ENCODE data around the gene ASZ1.

Gene ASZ1

GRCh38 chr7:117346161-117346560 is 81.1 kb downstream of the ASZ1 start:
- Histone ChIP-seq H2AFZ (ENCODE audit: low read depth, low read length) (no peak overlapping the region), H3K36me3 (ENCODE audit: insufficient read depth, low read length) (no peaks in the 10 kb centered on the region), H3K4me3 (ENCODE audit: low read depth in 1 of 2, low read length in 2 of 2) (no peak overlapping the region), H3K9me3 (ENCODE audit: insufficient read depth, low read length, severe bottlenecking) (no peaks in the 10 kb centered on the region), H4K20me1 (ENCODE audit: insufficient read depth, low read length) (no peaks in the 10 kb centered on the region), H3K27ac (ENCODE audit: low read length) (no peak overlapping the region), H3K27me3 (ENCODE audit: insufficient read depth, low read length, poor library complexity) (no peaks in the 10 kb centered on the region), H3K4me2 (ENCODE audit: insufficient read depth, low read length) (no peak overlapping the region), H3K9ac (ENCODE audit: low read depth, low read length) (no peak overlapping the region), H3K4me1 (ENCODE audit: insufficient read depth, low read length) (no peaks in the 10 kb centered on the region), H3K79me2 (ENCODE audit: insufficient read depth, low read length) (no peaks in the 10 kb centered on the region)
- ATAC-seq (ENCODE audit: insufficient read depth, low read depth) (no peak), DNase-seq (no peak)
- TF ChIP-seq, protein P1, sequence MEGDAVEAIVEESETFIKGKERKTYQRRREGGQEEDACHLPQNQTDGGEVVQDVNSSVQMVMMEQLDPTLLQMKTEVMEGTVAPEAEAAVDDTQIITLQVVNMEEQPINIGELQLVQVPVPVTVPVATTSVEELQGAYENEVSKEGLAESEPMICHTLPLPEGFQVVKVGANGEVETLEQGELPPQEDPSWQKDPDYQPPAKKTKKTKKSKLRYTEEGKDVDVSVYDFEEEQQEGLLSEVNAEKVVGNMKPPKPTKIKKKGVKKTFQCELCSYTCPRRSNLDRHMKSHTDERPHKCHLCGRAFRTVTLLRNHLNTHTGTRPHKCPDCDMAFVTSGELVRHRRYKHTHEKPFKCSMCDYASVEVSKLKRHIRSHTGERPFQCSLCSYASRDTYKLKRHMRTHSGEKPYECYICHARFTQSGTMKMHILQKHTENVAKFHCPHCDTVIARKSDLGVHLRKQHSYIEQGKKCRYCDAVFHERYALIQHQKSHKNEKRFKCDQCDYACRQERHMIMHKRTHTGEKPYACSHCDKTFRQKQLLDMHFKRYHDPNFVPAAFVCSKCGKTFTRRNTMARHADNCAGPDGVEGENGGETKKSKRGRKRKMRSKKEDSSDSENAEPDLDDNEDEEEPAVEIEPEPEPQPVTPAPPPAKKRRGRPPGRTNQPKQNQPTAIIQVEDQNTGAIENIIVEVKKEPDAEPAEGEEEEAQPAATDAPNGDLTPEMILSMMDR (IDR thresholded peaks at IDR 0.05; ENCODE audit: borderline replicate concordance, extremely low read depth, low read length, poor library complexity, severe bottlenecking) = no peak
- TF ChIP-seq EZH2 (IDR thresholded peaks at IDR 0.05; ENCODE audit: borderline replicate concordance, low read depth, low read length, severe bottlenecking) = no peak

DNA sequence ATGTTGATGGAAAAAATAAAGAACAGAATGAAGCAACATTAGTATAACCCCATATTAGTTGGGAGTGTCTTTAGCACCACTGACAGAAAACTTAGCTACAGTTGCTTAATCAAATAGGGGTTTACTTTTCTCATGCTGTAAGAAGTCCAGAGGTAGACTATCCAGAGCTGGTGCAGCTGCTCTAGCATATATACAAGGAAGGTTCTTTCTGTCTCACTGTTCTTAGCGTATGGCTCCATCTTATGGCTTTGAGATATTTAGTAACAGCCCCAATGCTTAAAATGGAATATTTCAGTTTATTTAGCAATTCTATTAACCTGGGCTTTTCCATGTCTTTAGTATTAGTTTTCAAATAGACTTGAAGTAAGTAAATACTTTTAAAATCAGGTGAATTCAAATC is 89.3 kb downstream of the ASZ1 start:
- Histone ChIP-seq H3K79me2 (ENCODE audit: insufficient read depth, low read length) (no peaks in the 10 kb centered on the region), H3K4me1 (ENCODE audit: insufficient read depth, low read length) (no peaks in the 10 kb centered on the region), H3K4me3 (ENCODE audit: low read depth in 1 of 2, low read length in 2 of 2) (no peak overlapping the region), H2AFZ (ENCODE audit: low read depth, low read length) (no peak overlapping the region), H3K36me3 (ENCODE audit: insufficient read depth, low read length) (no peaks in the 10 kb centered on the region), H3K27ac (ENCODE audit: low read length) (no peak overlapping the region), H3K27me3 (ENCODE audit: insufficient read depth, low read length, poor library complexity) (peaks cover 9% of the 10 kb centered on the region), H4K20me1 (ENCODE audit: insufficient read depth, low read length) (no peaks in the 10 kb centered on the region), H3K4me2 (ENCODE audit: insufficient read depth, low read length) (no peak overlapping the region), H3K9ac (ENCODE audit: low read depth, low read length) (no peak overlapping the region), H3K9me3 (ENCODE audit: insufficient read depth, low read length, severe bottlenecking) (no peaks in the 10 kb centered on the region)
- DNase-seq (no peak), ATAC-seq (ENCODE audit: insufficient read depth, low read depth) (no peak)
- no peak for TF ChIP-seq EZH2 (IDR thresholded peaks at IDR 0.05; ENCODE audit: borderline replicate concordance, low read depth, low read length, severe bottlenecking)
- TF ChIP-seq, protein P1 (IDR thresholded peaks at IDR 0.05; ENCODE audit: borderline replicate concordance, extremely low read depth, low read length, poor library complexity, severe bottlenecking) = no peak

GRCh38 chr7:117333168-117333567 is 94.1 kb downstream of the ASZ1 start:
- Histone ChIP-seq H3K9ac (ENCODE audit: low read depth, low read length) (no peak overlapping the region), H3K79me2 (ENCODE audit: insufficient read depth, low read length) (no peaks in the 10 kb centered on the region), H2AFZ (ENCODE audit: low read depth, low read length) (no peak overlapping the region), H3K4me1 (ENCODE audit: insufficient read depth, low read length) (no peaks in the 10 kb centered on the region), H3K4me2 (ENCODE audit: insufficient read depth, low read length) (no peak overlapping the region), H3K27me3 (ENCODE audit: insufficient read depth, low read length, poor library complexity) (peaks cover 12% of the 10 kb centered on the region), H3K27ac (ENCODE audit: low read length) (no peak overlapping the region), H3K4me3 (ENCODE audit: low read depth in 1 of 2, low read length in 2 of 2) (no peak overlapping the region), H3K9me3 (ENCODE audit: insufficient read depth, low read length, severe bottlenecking) (no peaks in the 10 kb centered on the region), H3K36me3 (ENCODE audit: insufficient read depth, low read length) (no peaks in the 10 kb centered on the region), H4K20me1 (ENCODE audit: insufficient read depth, low read length) (no peaks in the 10 kb centered on the region)
- TF ChIP-seq, protein P1 (IDR thresholded peaks at IDR 0.05; ENCODE audit: borderline replicate concordance, extremely low read depth, low read length, poor library complexity, severe bottlenecking) = no peak
- no peak for TF ChIP-seq EZH2 (IDR thresholded peaks at IDR 0.05; ENCODE audit: borderline replicate concordance, low read depth, low read length, severe bottlenecking)
- DNase-seq = no peak
- ATAC-seq (ENCODE audit: insufficient read depth, low read depth) = no peak

GRCh38 chr7:117332031-117332430 is 95.3 kb downstream of the ASZ1 start:
- no peaks in the 10 kb centered on the region for H3K36me3 ChIP-seq (ENCODE audit: insufficient read depth, low read length)
- no peak for TF ChIP-seq EZH2 (IDR thresholded peaks at IDR 0.05; ENCODE audit: borderline replicate concordance, low read depth, low read length, severe bottlenecking)
- TF ChIP-seq, protein P1 (IDR thresholded peaks at IDR 0.05; ENCODE audit: borderline replicate concordance, extremely low read depth, low read length, poor library complexity, severe bottlenecking) = no peak
- H3K4me1 ChIP-seq (ENCODE audit: insufficient read depth, low read length) = no peaks in the 10 kb centered on the region
- no peak for ATAC-seq (ENCODE audit: insufficient read depth, low read depth)
- H3K4me3 ChIP-seq (ENCODE audit: low read depth in 1 of 2, low read length in 2 of 2) = no peak overlapping the region
- no peak overlapping the region for H3K27ac ChIP-seq (ENCODE audit: low read length)
- no peak overlapping the region for H2AFZ ChIP-seq (ENCODE audit: low read depth, low read length)
- no peaks in the 10 kb centered on the region for H3K9me3 ChIP-seq (ENCODE audit: insufficient read depth, low read length, severe bottlenecking)
- no peak overlapping the region for H3K9ac ChIP-seq (ENCODE audit: low read depth, low read length)
- H3K79me2 ChIP-seq (ENCODE audit: insufficient read depth, low read length) = no peaks in the 10 kb centered on the region
- DNase-seq = no peak
- H4K20me1 ChIP-seq (ENCODE audit: insufficient read depth, low read length) = no peaks in the 10 kb centered on the region
- H3K4me2 ChIP-seq (ENCODE audit: insufficient read depth, low read length) = no peak overlapping the region
- H3K27me3 ChIP-seq (ENCODE audit: insufficient read depth, low read length, poor library complexity) = peaks cover 12% of the 10 kb centered on the region

All from DND-41 (cell line).